Stimulated activated naive CD8-positive, alpha-beta T cell treated with anti-CD3 and anti-CD28 coated beads, Interleukin-15, Interleukin-2, amounts not matched to agents 100 U/mL and 50 U/mL, for 24 hours (primary cell): Measurements from ENCODE around the gene PRIM2.
"Not testable (repeated sequence)": the region's sequence is repeated elsewhere in the genome, so short reads cannot be mapped to it uniquely, and the experiment has no call there.

Experiments
- ATAC-seq: fragments of 150-1000 bp; cut with Tn5 transposase; one replicate; pipeline ENCODE4 v1.10.0; 2021
- DNase-seq: peaks from one replicate; pipeline ENCODE4 v3.0.0; 2021

Gene PRIM2

DNA sequence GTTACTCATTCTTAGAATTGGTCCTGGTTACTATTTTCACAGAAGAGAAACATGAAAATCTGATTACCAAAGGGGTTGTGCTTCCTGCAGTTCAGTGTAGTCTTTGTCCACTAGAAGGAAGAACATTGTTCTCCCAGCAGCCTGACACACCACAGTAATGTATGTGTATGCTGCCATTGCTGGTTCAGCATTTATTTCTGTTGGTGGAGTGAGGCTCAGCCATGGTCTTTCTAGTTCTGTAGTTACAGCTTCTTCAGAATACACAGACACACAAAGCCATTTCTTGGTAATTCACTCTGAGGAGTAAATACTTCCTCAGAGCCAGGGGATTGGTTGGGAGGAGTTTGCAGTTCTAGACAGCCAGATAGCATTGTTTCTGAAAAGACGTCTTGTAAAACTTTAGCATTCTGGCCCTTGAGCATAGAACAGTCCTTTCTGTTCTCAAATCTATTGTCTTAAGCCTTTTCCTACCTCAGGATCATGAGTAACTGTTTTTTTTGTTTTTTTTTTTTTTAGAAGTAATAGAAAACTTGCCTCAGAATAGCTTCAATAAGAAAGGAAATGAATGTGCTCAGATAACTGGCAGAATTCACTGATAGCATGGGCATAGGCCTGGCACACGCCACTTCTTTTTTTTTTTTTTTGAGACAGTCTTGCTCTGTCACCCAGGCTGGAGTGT is 128.5 kb downstream of the PRIM2 start:
- not testable (repeated sequence) for DNase-seq, ATAC-seq

DNA sequence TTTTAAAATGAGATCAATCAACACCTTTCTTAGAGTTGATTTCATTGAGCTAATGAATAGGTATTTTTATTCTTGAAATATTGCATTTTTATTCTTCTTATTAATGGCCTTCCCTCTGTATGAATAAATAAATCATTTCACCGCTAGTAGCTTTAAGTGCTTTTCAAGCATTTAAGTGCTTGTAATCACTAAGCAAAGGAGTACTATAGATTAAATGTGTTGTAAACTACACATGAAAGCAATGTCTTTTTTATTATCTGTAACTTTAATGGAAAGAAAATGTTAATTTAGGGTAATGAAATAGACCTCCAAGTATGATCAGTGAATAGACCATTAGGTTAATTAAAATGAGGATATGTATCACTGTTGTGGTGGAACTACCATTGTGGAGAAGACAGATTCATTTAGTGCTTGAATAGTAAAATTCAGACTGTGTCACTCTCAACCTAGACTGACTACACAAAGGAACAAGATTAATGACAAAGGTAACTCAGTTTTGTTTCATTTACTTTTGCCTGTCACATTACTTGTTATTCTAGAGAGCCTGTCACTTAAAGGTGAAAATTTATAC is 132.2 kb downstream of the PRIM2 start:
- not testable (repeated sequence) for DNase-seq, ATAC-seq

DNA sequence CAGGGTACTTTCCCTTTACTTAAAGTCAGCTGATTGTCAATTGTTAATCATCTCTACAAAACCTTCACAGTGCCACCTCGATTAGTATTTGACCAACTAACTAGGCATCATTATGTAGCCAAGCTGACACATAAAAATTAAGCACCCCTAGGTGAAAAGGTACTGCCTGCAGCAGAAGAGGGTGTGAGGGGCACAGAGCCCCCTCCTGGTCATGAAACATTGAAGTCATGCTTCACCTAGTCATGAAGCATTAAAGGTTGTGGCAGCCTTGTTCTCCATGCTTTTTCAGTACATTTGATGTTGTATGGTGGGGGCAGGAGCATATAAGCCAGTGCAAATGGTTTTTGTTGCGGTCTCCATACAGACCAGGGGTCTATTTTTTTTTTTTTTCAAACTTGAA is 142.4 kb downstream of the PRIM2 start:
- DNase-seq, ATAC-seq: not testable (repeated sequence)

DNA sequence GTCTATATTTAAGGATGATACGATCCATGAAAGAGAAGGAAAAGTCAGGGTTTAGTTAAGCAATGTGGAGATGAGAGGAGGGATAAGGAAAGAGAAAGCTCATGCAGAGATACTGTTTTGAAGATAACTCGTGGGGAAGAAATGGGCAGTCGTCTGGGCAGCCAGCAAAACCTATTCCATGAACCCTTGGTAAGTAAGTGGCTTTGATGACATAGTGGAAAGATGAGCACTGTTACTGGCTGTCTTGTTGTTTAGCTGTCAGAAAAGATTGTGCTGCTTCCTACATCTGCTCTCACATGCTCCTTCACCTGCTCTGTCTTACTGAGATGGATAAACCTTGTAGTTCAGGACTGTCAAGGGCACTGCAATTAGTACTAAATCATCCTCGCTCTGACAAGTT is 143.6 kb downstream of the PRIM2 start:
- not testable (repeated sequence) for ATAC-seq

DNA sequence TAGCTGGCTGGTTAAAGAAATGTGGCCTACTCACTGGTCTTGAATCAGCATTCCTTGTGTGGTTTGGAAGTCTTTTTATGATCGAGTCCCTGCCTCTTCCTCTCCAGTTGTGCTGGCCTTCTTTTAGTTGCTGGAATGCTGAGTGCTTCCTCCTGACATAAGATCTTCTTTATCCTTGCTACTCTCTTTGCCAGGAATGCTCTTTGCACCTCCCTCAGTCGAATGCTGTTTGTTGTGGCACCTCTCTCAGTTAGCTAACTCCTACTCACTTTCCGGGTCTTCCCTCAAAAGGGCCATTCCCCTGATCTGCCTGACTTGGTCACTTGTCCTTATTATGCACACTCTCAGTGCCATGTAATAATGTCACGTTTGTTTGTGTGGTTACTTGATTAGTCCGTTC is 146.4 kb downstream of the PRIM2 start:
- not testable (repeated sequence) for DNase-seq, ATAC-seq

More for the DNA sequence above, 143.6 kb downstream of the PRIM2 start:
- not testable (repeated sequence) for DNase-seq

DNA sequence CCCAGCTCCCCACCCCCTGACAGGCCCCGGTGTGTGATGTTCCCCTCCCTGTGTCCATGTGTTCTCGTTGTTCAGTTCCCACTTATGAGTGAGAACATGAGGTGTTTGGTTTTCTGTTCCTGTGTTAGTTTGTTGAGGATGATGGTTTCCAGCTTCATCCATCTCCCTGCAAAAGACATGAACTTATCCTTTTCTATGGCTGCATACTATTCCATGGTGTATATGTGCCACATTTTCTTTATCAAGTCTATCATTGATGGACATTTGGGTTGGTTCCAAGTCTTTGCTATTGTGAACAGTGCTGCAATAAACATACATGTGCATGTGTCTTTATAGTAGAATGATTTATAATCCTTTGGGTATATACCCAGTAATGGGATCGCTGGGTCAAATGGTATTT is 148.5 kb downstream of the PRIM2 start:
- ATAC-seq: not testable (repeated sequence)

DNA sequence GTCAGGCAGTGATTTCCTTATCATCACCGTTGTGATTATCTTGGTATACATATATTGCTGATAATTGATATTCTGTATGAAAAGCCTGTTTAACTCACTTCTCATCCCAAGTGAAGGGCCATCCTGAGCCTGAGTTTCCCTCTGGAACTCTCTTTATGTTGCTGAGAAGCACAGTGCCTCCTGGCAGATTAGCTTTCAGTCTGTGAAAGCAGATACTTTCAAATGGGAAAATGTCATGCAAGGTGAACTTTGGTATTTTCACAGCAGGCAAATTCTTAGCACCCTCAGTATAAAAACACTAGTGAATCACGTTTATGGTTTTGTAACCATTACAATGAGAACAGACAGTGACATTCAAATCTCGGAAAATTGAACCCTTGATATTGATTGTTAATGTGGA is 151.6 kb downstream of the PRIM2 start:
- no peak for DNase-seq
- no peak for ATAC-seq

More for the DNA sequence above, 148.5 kb downstream of the PRIM2 start:
- DNase-seq: not testable (repeated sequence)

DNA sequence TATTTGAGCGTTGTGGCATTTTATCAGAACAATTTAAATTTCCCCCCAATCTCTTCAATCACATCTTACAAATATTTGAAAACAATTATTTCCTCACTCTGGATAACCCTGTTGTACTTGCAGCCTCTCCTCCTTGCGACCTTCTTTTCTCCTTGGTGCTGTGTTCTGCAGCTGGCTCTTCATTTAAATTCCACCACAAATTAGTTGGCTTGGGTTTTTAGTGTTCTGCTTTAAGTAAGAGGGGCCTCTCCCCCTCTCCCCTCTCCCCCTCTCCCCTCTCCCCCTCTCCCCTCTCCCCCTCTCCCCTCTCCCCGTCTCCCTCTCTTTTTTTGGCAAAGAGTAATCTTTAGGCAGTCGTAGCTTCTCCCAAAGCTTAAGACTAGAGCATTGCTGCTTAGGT is 152.7 kb downstream of the PRIM2 start:
- not testable (repeated sequence) for ATAC-seq, DNase-seq

DNA sequence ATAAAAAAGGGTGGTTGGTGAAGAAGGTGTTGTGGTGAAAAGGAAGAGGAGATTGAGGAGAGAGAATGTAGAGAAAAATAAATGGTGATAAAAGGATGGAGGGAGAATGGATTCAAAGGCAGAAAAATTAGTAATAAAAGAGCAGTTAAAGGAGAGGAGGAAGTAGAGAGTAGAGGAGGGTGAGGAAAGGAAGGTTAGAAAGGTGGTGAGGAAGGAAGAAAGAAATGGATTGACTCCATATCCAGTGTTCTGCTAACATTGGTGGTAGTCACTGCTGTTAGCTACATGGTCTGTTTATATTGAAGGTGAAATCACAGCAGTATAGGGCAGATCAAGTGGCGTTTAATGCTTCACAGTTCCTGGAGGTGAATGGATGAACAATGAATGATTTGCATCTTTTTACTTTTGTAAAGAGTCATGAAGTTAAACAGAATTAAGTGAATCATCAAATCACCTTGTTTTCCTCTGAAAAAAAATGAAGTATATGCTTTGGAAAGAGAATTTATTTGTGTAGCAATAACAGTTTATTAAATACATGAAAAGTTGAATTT is 154.0 kb downstream of the PRIM2 start:
- not testable (repeated sequence) for ATAC-seq, DNase-seq

DNA sequence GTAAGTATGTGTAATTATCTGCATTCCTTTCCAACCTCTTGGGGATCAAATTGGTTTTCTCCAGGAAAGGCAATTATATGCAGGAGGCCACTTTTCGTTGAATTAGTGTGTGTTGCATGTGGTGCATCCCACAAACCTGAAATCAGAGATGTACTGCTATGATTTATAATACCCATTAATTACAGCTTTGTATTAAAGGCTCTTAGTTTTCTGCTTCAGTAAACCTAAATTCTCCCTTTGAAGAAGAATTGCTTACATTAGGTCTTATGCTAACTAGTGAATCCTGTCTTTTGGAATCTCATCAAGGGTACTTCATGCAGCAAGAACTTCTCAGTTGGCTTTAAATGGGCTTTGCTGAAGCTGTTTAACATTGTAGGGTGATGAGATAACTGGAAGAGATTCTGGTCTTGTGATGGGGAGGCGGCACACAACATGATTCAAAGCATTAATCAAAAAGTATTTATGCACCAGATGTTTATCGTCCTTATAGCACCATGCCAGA is 155.5 kb downstream of the PRIM2 start:
- DNase-seq, ATAC-seq: not testable (repeated sequence)

DNA sequence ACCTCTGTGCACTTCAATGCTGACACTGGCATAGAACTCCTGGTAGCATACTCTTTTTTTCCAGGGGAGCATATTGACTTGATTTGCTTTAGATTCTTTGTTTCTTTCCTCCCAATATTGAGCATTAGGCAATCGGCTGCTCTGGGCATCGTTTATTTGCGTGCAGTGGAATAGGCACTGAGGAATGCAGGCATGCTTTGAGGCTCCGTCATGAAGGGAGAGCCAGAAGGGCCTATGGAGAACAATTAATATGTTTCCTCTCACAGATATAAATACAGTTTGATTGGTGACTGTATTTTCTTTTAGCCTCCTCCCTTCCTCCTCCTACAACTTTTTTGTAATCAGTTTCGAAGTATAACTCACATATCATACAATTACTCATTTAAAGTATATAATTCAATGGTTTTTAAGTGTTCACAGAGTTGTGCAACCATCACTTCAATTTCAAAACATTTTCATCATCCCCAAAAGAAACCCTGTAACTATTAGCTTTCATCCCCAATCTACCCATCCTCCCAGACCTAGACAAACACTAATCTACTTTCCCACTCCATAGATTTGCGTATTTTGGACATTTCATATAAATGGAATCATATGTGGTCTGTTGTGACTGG is 157.5 kb downstream of the PRIM2 start:
- DNase-seq, ATAC-seq: not testable (repeated sequence)

DNA sequence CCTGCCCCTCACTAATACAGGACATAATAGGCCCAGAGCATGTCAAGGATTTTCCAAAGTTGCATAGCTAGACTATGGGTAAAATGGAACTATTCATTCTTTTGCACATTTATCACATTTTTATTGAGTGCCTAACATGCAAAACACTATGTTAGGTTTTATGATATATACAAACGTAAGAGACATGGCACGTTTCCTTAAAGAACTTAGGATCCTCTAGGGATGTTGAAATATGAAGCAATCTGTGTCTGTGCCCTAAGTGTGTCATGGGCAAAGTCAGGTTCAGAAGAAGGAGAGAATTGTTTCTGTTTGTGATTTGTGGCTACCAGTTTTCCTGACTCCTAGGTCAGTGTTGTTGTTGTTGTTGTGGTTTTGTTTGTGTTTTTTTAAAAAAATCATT is 158.2 kb downstream of the PRIM2 start:
- ATAC-seq, DNase-seq: not testable (repeated sequence)

DNA sequence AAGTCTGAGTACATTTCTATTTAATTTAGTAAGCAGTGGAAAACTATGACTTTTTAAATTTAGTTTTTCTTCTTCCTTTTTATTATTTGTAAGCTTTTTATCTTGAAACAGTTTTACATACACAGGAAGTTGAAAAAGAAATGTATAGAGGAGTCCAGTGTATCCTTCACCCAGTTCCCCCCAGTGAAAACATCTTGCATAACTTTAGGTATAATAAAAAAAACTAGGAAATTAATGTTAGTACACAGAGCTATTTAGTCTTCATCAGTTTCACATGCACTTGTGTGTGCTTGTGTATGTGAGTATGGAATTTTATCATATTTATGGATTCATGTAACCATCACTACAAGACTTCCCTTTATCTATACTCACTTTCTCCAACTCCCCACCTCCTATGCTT is 162.8 kb downstream of the PRIM2 start:
- ATAC-seq, DNase-seq: not testable (repeated sequence)

DNA sequence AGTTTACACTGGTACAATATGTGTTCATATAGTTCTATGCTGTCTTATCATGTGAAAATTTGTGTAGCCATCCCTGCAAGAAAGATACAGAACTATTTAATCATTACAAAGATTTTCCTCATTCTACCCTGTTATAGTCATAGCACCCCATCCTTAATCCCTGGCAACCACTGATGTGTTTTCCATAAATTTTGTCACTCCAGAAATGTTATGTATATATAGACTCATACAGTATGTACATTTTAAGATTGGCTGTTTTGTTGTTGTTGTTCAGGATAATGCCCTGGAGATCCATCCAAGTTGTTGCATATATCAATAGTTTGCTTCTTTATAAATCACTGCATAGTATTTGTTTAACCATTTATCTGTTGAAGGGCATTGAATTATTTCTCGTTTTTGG is 163.7 kb downstream of the PRIM2 start:
- ATAC-seq: not testable (repeated sequence)

DNA sequence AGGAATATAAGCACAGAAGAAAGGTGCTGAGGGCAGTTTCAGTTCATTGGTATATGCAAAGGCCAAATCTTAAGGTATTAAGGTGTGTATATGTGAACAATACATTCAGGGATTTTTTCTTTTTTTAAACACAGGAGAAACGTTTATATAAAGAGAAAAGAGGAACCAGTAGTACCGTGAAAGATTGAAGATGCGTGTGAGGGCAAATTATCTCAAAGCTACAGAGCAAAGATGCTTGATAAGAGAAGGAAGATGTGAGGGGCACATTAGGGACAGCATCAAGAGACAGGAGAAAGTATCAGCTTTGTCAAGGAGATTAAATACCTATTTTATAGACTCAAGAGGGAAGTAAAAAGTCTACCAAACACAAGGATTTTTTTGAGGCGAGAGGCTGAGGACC is 165.0 kb downstream of the PRIM2 start:
- not testable (repeated sequence) for ATAC-seq, DNase-seq

More for the DNA sequence above, 163.7 kb downstream of the PRIM2 start:
- not testable (repeated sequence) for DNase-seq

DNA sequence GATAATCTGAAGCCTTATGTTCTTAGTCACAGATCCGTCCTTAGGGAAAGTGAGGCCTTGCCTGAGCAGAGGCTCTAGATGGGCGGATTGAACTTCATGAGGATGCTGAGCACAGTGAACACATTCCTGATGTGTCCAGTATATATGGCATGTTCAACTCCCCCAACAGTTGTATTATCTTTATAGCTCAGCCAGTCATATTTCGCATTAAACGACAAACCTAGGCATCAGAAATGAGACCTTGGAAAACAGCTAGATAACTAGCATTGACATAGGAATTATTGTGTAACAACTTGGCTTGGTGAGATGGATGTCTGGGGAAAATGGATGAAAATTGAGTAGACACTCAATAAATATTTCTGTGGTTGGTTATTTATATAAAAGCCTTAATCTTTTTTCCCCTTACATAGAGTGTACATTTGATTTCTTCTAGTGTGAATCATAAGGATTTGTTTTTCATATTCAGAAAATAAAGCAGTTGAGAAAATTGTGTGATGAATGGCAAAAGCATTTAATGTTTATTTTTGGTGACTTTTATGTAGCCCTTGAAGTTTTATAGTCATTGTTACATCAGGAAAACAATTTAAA is 169.2 kb downstream of the PRIM2 start:
- DNase-seq, ATAC-seq: not testable (repeated sequence)

DNA sequence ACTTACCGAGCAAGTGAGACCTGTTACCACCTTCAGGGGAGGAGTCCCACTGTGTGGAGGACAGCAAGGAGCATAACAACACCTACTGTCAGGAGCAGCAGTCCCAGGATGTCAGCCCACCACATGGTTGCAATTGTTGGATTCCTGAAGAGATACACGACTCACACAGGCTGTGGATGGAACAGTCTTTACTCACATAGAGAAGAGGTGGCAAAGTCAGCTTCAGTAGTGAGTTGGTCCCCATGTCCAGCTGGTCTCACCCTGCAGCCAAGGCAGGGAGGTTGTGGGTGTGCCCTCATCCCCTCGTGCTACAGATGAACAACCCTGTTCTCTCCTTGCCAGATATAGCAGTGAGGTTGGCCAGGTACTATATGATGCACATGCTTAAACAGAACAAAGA is 171.1 kb downstream of the PRIM2 start:
- DNase-seq: not testable (repeated sequence)
- ATAC-seq: peak; percentile 43

DNA sequence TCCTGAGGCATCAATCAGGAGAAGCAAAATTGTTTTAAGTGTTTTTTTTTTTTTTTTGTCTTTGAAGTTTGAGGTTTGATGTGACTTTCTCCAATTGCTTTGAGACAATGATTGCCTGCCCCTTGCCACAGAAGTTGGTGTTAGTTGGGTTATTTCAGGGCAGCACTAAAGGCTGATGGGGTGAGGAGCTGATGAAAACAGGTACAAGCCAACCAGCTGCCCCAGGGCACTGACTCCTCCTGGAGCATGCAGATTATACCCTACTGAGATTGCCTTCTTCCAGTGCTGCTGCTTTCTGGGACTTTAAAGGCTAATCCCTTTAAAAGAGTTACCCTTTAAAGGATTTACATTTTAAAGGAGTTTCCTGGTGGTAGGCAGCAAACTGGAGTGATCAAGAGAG is 172.5 kb downstream of the PRIM2 start:
- not testable (repeated sequence) for ATAC-seq, DNase-seq

DNA sequence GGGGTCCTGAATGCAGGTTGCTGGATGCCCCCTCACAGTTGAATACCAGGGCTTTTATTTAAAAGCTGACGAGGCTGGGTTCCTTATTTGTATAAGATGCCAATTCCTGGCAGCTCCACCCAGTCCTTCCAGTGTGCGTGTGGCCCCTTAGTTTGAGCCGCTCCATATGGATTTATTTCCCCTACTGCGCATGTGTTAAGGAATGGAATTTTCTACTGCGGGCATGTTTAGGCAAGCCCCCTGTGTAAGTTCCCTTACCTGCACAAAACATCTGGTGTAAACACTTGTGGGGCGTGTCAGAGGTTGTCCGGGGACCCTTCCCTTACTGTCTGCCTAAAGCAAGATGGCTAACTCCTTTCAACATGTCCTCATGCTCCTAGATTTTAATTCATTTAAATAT is 174.4 kb downstream of the PRIM2 start:
- not testable (repeated sequence) for DNase-seq, ATAC-seq

DNA sequence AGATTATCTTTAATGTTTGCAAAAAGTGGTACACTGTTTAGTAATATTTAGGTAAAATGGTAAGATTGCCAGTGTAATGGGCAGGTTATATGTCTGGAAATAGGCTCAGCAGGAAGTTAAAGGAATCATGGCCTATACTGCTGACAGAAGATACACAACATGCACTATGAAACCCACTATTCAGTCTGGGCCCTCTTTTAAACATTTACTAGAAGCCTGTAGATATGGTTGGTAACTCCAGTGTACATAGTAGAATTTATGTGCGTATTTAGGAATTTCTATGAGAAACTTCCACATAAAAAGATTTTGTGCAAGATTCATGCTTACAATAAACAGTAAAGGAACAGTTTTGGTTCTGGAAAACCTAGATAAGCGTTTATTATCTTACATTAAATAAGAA is 178.8 kb downstream of the PRIM2 start:
- not testable (repeated sequence) for ATAC-seq, DNase-seq

DNA sequence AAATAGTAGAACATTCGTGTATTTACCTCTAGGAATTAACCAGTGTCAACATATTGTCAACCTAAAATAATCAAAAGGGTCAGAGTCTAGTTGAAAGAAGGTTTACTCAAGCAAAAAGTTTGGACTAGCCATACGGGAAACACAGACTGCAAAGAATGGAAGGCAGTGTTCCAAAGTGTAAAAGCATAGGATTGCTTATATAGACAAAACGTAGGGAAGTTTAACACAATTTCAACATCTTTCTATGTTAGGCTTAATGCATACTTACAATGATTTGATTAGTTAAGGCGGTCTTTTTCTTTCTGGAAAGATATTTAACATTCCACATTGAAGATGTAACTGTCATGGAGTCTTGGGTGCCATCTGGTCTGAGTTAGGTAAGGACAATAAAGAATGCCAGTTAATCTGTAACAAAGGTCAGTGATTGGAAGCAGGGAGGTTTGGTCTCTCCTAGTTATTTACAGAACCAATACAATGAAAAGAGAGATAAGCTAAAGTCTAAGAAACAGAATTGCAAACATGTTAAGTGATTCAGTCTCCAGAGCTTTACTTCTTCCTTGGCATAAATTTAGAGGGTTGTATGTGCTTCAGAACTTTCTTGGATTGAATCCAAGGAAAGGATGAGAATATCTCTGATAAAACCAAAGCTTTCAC is 183.1 kb downstream of the PRIM2 start:
- not testable (repeated sequence) for ATAC-seq, DNase-seq
